SK-N-SH treated with all-trans-retinoic acid at 6 μM for 48 hours (cell line): ENCODE data around the gene SRPK2.

Experiments used
- CREB5 ChIP-seq: fragments of 250-450 bp; sonication (Bioruptor Pico); IDR thresholded peaks from 2 replicates; pipeline ENCODE4 v1.5.1; 2020; ENCODE audit warnings: low read depth, mild to moderate bottlenecking, moderate library complexity
- CSDC2 ChIP-seq: fragments of 250-450 bp; sonication (Bioruptor Pico); IDR thresholded peaks from 2 replicates; pipeline ENCODE4 v1.5.0; 2020; ENCODE audit warnings: mild to moderate bottlenecking, moderate library complexity
- ESRRG ChIP-seq: fragments of 250-450 bp; sonication (Bioruptor Pico); IDR thresholded peaks from 2 replicates; pipeline ENCODE4 v1.6.1; 2021; ENCODE audit warnings: mild to moderate bottlenecking
- ISL1 ChIP-seq: fragments of 250-450 bp; sonication (Bioruptor Pico); IDR thresholded peaks from 2 replicates; pipeline ENCODE4 v2.1.2; 2022; ENCODE audit warnings: mild to moderate bottlenecking, moderate library complexity
- OSR1 ChIP-seq: fragments of 250-450 bp; sonication (Bioruptor Pico); IDR thresholded peaks from 2 replicates; pipeline ENCODE4 v1.8.0; 2022; ENCODE audit warnings: moderate library complexity, mild to moderate bottlenecking, inconsistent platforms
- PATZ1 ChIP-seq: fragments of 250-450 bp; sonication (Bioruptor Pico); IDR thresholded peaks from 2 replicates; pipeline ENCODE4 v1.8.0; 2020; ENCODE audit warnings: mild to moderate bottlenecking, moderate library complexity, borderline replicate concordance
- RARB ChIP-seq: fragments of 250-450 bp; sonication (Bioruptor Pico); IDR thresholded peaks from 2 replicates; pipeline ENCODE4 v1.8.0; 2021; ENCODE audit warnings: mild to moderate bottlenecking, moderate library complexity
- SNAI2 ChIP-seq: fragments of 250-450 bp; sonication (Bioruptor Pico); IDR thresholded peaks from 2 replicates; pipeline ENCODE4 v1.5.0; 2020; ENCODE audit warnings: mild to moderate bottlenecking, moderate library complexity
- TCF4 ChIP-seq: fragments of 250-450 bp; sonication (Bioruptor Pico); IDR thresholded peaks from 2 replicates; pipeline ENCODE4 v1.8.0; 2021; ENCODE audit warnings: mild to moderate bottlenecking, moderate library complexity, borderline replicate concordance
- ZFP3 ChIP-seq: fragments of 250-450 bp; sonication (Bioruptor Pico); IDR thresholded peaks from 2 replicates; pipeline ENCODE4 v1.5.0; 2020; ENCODE audit warnings: mild to moderate bottlenecking, moderate library complexity
- ZFP30 ChIP-seq: fragments of 450-650 bp; formaldehyde crosslinking; IDR thresholded peaks from 2 replicates; pipeline ENCODE4 v1.5.0; 2022; ENCODE audit warnings: mild to moderate bottlenecking, moderate library complexity

GRCh38 chr7:105131890-105132289 lies 256.8 kb downstream of the SRPK2 start:
- TF ChIP-seq ZFP30 (CRISPR knock-in tag) (no peak), ZFP3 (no peak), RARB (CRISPR knock-in tag) (no peak), CREB5 (CRISPR knock-in tag) (no peak), ISL1 (CRISPR knock-in tag) (no peak), PATZ1 (CRISPR knock-in tag) (no peak), OSR1 (no peak), TCF4 (CRISPR knock-in tag) (no peak), CSDC2 (CRISPR knock-in tag) (no peak), SNAI2 (no peak), ESRRG (CRISPR knock-in tag) (no peak)
